PFSK-1 (cell line): ENCODE data around the gene VTCN1.

Experiments used
- FOXP2 ChIP-seq: optimal IDR thresholded peaks from 2 replicates; pipeline ENCODE3; 2011; ENCODE audit warnings: borderline replicate concordance, control low read depth, inconsistent platforms; ENCODE audit not compliant: insufficient read depth; ENCODE audit errors: extremely low read length, extremely low read depth
- POLR2AphosphoS5 ChIP-seq: IDR thresholded peaks from 2 replicates; pipeline ENCODE4 v1.6.1; 2012; ENCODE audit warnings: low read depth, mild to moderate bottlenecking, control low read depth, low read length, moderate library complexity
- SIN3A ChIP-seq: IDR thresholded peaks from 2 replicates; pipeline ENCODE4 v1.6.1; 2012; ENCODE audit warnings: mild to moderate bottlenecking, low read length, moderate library complexity, borderline replicate concordance; ENCODE audit not compliant: insufficient read depth
- TAF1 ChIP-seq: IDR thresholded peaks from 2 replicates; pipeline ENCODE4 v1.6.1; 2012; ENCODE audit warnings: low read length, control low read depth, borderline replicate concordance; ENCODE audit not compliant: insufficient read depth
- TF ChIP-seq, protein P1 (sequence below), 2 experiments: IDR thresholded peaks; 2 replicates each; pipeline versions ENCODE4 v1.6.1 to v1.8.0; 2011 to 2012; ENCODE audit warnings: low read depth in 2 of 2, low read length in 2 of 2, control low read depth in 1 of 2, inconsistent platforms in 1 of 2, mild to moderate bottlenecking in 1 of 2, moderate library complexity in 1 of 2; ENCODE audit not compliant: insufficient read depth in 1 of 2

The VTCN1 gene

DNA sequence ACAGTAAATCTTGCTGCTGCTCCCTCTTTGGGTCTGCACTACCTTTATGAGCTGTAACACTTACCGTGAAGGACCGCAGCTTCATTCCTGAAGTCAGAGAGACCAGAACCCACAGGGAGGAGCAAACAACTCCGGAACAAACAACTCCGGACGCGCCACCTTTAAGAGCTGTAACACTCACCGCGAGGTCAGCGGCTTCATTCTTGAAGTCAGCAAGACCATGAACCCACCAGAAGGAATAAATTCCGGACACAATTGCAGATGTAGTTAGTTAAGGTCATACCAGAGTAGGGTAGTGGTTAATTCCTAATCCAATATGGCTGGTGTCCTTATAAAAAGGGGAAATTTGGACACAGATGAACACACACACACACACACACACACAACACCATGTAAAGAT, 37.7 kb downstream of the VTCN1 start:
- TF ChIP-seq, protein P1, sequence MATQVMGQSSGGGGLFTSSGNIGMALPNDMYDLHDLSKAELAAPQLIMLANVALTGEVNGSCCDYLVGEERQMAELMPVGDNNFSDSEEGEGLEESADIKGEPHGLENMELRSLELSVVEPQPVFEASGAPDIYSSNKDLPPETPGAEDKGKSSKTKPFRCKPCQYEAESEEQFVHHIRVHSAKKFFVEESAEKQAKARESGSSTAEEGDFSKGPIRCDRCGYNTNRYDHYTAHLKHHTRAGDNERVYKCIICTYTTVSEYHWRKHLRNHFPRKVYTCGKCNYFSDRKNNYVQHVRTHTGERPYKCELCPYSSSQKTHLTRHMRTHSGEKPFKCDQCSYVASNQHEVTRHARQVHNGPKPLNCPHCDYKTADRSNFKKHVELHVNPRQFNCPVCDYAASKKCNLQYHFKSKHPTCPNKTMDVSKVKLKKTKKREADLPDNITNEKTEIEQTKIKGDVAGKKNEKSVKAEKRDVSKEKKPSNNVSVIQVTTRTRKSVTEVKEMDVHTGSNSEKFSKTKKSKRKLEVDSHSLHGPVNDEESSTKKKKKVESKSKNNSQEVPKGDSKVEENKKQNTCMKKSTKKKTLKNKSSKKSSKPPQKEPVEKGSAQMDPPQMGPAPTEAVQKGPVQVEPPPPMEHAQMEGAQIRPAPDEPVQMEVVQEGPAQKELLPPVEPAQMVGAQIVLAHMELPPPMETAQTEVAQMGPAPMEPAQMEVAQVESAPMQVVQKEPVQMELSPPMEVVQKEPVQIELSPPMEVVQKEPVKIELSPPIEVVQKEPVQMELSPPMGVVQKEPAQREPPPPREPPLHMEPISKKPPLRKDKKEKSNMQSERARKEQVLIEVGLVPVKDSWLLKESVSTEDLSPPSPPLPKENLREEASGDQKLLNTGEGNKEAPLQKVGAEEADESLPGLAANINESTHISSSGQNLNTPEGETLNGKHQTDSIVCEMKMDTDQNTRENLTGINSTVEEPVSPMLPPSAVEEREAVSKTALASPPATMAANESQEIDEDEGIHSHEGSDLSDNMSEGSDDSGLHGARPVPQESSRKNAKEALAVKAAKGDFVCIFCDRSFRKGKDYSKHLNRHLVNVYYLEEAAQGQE (IDR thresholded peaks at IDR 0.05; ENCODE audit: insufficient read depth in 1 of 2, low read depth in 2 of 2, low read length in 2 of 2): no peak
- no peak for TF ChIP-seq POLR2AphosphoS5
- no peak for TF ChIP-seq SIN3A
- no peak for TF ChIP-seq FOXP2
- no peak for TF ChIP-seq TAF1

GRCh38 chr1:117171900-117172511, 38.7 kb downstream of the VTCN1 start:
- TF ChIP-seq, protein P1 (IDR thresholded peaks at IDR 0.05; ENCODE audit: insufficient read depth in 1 of 2, low read depth in 2 of 2, low read length in 2 of 2): no peak
- TF ChIP-seq SIN3A (no peak), TAF1 (no peak), POLR2AphosphoS5 (no peak), FOXP2 (no peak)

GRCh38 chr1:117169871-117170596, 40.7 kb downstream of the VTCN1 start:
- TF ChIP-seq TAF1 (no peak), SIN3A (no peak), FOXP2 (no peak), POLR2AphosphoS5 (no peak)
- TF ChIP-seq, protein P1 (IDR thresholded peaks at IDR 0.05; ENCODE audit: insufficient read depth in 1 of 2, low read depth in 2 of 2, low read length in 2 of 2): no peak

DNA sequence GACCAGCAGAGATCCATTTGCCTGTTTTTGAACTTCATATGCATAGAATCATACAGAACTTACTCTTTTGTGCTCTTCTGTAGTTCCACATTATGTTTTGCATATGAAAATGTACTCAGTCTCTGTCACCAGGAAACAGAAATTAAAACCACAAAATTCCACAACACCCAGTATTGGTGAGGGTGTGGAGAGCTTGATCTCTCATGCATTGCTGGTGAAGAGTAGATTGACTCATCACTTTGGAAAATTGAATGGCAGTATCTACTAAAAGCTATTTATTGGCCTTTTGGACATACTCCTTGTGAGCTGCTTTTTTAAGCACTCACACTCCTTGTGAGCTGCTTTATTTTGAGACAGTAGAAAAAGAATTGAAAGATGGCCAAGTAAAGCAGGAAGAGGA, 43.3 kb downstream of the VTCN1 start:
- TF ChIP-seq FOXP2: no peak
- no peak for TF ChIP-seq SIN3A
- TF ChIP-seq TAF1: no peak
- no peak for TF ChIP-seq POLR2AphosphoS5
- TF ChIP-seq, protein P1 (IDR thresholded peaks at IDR 0.05; ENCODE audit: insufficient read depth in 1 of 2, low read depth in 2 of 2, low read length in 2 of 2): no peak
